ENCODE results near the gene SLIT3. TPM values are rescaled to one million over a fixed set of nuclear protein-coding genes. Genes with fewer than 3 reads are reported as not detected.

Gene SLIT3
- total RNA-seq, 4 donors from 2014 or later = 10.8 to 30.8 (median 18.4) TPM

DNA sequence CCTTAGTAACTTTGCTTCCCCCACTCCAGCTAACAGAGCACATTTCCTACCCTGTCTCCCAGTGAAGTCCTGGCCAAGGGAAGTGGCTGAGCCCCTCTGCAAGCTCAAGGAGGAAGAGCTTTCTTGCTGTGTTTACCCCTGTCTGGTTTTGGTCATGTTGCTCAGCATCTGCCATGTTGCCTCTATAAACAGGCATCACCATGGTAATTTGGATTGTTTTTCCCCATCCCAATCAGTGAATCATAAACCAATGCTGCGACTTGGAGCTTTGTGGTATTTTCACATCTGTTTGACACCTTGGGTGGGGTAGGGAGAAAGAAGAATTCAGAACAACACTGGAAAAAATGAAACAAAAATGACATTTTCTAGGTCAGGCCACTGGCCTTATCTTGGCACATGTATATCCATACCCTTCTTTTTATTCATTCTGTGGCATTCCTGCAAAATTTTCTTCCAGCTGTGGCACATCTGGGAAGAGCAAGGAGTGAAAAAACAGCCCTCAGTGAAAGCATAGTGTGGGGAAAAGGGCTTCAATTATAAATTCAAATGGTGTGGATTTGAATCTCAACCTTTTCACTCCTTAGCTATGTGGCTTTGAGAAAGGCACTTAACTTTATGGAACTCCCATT is 42.5 kb downstream of the SLIT3 start:
- 37% methylated on average over 1 of the region's 1 CpG for WGBS
- H3K9me3 ChIP-seq = no peaks in the 10 kb centered on the region

DNA sequence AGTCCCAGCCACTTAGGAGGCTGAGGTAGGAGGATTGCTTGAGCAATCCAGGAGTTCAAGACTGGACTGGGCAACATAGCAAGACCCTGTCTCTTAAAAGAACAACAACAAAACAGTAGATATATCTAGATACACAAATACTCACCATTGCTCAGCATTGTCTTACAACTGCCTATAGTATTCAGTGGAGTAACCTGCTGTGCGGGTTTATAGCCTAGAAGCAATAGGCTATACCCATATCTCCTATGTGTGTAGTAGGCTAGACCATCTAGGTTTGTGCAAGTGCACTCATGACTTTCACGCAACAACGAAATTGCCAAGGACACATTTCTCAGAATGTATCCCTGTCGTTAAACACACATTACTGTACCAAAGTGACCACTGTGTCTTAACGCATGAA is 44.7 kb downstream of the SLIT3 start:
- Histone ChIP-seq H3K4me1 (peaks cover 6% of the 10 kb centered on the region), H3K9me3 (no peaks in the 10 kb centered on the region), H3K27me3 (no peaks in the 10 kb centered on the region), H3K36me3 (no peaks in the 10 kb centered on the region), H3K27ac (no peak overlapping the region), H3K4me3 (no peak overlapping the region)
- TF ChIP-seq POLR2AphosphoS5 (IDR thresholded peaks at IDR 0.05) (no peak), EP300 (IDR thresholded peaks at IDR 0.05) (no peak), POLR2A (IDR thresholded peaks at IDR 0.05) (no peak)
- TF ChIP-seq, protein P1, sequence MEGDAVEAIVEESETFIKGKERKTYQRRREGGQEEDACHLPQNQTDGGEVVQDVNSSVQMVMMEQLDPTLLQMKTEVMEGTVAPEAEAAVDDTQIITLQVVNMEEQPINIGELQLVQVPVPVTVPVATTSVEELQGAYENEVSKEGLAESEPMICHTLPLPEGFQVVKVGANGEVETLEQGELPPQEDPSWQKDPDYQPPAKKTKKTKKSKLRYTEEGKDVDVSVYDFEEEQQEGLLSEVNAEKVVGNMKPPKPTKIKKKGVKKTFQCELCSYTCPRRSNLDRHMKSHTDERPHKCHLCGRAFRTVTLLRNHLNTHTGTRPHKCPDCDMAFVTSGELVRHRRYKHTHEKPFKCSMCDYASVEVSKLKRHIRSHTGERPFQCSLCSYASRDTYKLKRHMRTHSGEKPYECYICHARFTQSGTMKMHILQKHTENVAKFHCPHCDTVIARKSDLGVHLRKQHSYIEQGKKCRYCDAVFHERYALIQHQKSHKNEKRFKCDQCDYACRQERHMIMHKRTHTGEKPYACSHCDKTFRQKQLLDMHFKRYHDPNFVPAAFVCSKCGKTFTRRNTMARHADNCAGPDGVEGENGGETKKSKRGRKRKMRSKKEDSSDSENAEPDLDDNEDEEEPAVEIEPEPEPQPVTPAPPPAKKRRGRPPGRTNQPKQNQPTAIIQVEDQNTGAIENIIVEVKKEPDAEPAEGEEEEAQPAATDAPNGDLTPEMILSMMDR (IDR thresholded peaks at IDR 0.05) = no peak
- 98% methylated on average over 5 of the region's 5 CpGs for WGBS
- DNase-seq (ENCODE audit: low spot score in 2 of 2) = no peak

More for the DNA sequence above, 42.5 kb downstream of the SLIT3 start:
- DNase-seq (ENCODE audit: low spot score in 2 of 2) = no peak
- TF ChIP-seq, protein P1 (IDR thresholded peaks at IDR 0.05) = no peak
- TF ChIP-seq EP300 (IDR thresholded peaks at IDR 0.05) = no peak
- no peak for TF ChIP-seq POLR2A (IDR thresholded peaks at IDR 0.05)
- no peak for TF ChIP-seq POLR2AphosphoS5 (IDR thresholded peaks at IDR 0.05)
- Histone ChIP-seq H3K27me3 (no peaks in the 10 kb centered on the region), H3K36me3 (no peaks in the 10 kb centered on the region), H3K27ac (peak overlapping the region; percentile 60), H3K4me1 (peaks cover 6% of the 10 kb centered on the region), H3K4me3 (no peak overlapping the region)

DNA sequence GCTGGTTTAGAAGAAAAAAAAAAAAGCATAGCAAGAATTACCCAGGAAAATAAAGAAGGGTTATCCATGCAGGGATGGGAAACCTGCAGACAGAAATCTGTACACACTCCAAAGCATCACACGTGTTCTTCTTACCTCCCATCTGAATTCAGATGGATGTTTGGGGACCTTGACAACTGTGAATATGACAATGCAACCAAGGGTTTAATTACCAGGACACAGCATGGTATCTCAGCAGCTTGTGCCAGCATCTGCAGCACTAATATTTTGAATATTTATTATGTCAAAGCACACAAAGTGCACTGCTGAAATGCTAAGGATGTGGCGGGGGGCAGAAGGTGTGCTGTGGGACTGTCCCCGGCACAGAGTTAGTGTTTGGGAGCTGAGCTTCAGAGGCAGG is 47.9 kb downstream of the SLIT3 start:
- Histone ChIP-seq H3K4me1 (no peaks in the 10 kb centered on the region), H3K9me3 (no peaks in the 10 kb centered on the region), H3K4me3 (no peak overlapping the region), H3K36me3 (no peaks in the 10 kb centered on the region), H3K27ac (no peak overlapping the region), H3K27me3 (no peaks in the 10 kb centered on the region)
- 82% methylated on average over 3 of the region's 3 CpGs for WGBS
- TF ChIP-seq POLR2A (IDR thresholded peaks at IDR 0.05) = no peak
- no peak for TF ChIP-seq POLR2AphosphoS5 (IDR thresholded peaks at IDR 0.05)
- no peak for TF ChIP-seq EP300 (IDR thresholded peaks at IDR 0.05)
- TF ChIP-seq, protein P1 (IDR thresholded peaks at IDR 0.05) = no peak
- no peak for DNase-seq (ENCODE audit: low spot score in 2 of 2)

DNA sequence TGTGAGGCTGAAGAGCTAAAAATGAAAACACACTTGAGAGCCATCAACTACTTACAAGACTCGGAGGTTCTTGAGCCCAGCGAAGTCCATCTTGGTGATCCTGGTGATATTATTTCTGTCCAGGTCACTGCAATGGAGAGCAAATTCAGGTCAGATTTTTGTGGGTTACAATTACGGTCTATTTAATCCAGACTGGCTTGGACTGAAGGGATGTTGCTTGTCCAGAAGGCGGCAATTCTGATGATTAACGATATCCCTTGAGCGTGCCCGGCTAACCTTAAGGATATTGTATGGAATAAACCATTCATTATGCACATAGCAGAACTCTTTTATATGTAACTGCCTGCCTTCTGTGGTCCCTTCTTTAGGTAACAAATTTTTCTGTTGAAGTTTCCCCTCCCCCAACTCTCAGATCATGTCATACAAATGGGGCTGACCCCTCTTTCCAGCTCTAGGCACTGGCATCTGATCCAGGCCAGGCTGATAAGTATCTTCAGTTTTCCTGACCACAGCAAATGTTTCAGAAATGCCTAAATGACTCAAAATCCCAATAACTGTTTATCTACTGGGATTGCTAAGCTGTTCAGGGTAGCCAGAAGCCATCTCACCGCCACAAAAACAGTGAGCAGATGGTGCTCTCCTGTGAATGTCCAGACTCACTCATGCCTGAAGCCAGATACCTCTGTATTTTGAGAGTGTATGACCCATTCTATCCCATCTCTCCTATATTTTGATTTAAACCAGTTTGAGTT is 49.4 kb downstream of the SLIT3 start:
- Histone ChIP-seq H3K36me3 (no peaks in the 10 kb centered on the region), H3K27ac (no peak overlapping the region), H3K27me3 (no peaks in the 10 kb centered on the region), H3K4me1 (no peaks in the 10 kb centered on the region), H3K4me3 (no peak overlapping the region), H3K9me3 (no peaks in the 10 kb centered on the region)
- WGBS = 90% methylated on average over 8 of the region's 8 CpGs
- no peak for DNase-seq (ENCODE audit: low spot score in 2 of 2)
- no peak for TF ChIP-seq POLR2AphosphoS5 (IDR thresholded peaks at IDR 0.05)
- no peak for TF ChIP-seq EP300 (IDR thresholded peaks at IDR 0.05)
- TF ChIP-seq, protein P1 (IDR thresholded peaks at IDR 0.05) = no peak
- no peak for TF ChIP-seq POLR2A (IDR thresholded peaks at IDR 0.05)

DNA sequence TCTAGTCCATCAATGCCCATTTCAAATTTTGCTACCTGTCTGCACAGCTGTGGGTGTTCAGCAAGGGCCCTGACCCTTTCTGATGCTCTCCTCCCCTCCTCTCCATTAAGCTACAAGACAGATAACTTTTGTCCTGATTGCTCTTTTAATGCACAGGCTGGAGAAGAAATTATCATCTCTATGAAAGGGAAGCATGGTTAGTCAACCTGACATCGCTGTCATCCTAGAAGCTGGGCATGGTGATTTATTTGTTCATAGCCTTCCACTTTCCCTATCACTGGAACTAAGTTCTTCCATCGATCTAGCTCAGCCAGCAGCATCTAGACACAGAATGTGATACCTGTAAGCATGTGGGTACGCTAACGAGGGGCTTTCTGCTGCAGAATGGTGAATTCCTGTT is 50.1 kb downstream of the SLIT3 start:
- DNase-seq (ENCODE audit: low spot score in 2 of 2) = no peak
- no peaks in the 10 kb centered on the region for H3K9me3 ChIP-seq
- H3K27ac ChIP-seq = no peak overlapping the region
- no peaks in the 10 kb centered on the region for H3K4me1 ChIP-seq
- no peaks in the 10 kb centered on the region for H3K36me3 ChIP-seq
- no peaks in the 10 kb centered on the region for H3K27me3 ChIP-seq
- no peak overlapping the region for H3K4me3 ChIP-seq
- TF ChIP-seq, protein P1 (IDR thresholded peaks at IDR 0.05) = no peak
- TF ChIP-seq POLR2A (IDR thresholded peaks at IDR 0.05) = no peak
- no peak for TF ChIP-seq EP300 (IDR thresholded peaks at IDR 0.05)
- no peak for TF ChIP-seq POLR2AphosphoS5 (IDR thresholded peaks at IDR 0.05)
- 91% methylated on average over 4 of the region's 4 CpGs for WGBS

Data from suprapubic skin (tissue), 4 donors.